Eye (tissue), 1 donor: Measurements from ENCODE around the gene ZNF468.
"Not testable (repeated sequence)": the region's sequence is repeated elsewhere in the genome, so short reads cannot be mapped to it uniquely, and the experiment has no call there.

Experiments
- DNase-seq: peaks from one replicate; pipeline ENCODE4 v3.0.0-alpha.2; 2015

ZNF468 gene

DNA sequence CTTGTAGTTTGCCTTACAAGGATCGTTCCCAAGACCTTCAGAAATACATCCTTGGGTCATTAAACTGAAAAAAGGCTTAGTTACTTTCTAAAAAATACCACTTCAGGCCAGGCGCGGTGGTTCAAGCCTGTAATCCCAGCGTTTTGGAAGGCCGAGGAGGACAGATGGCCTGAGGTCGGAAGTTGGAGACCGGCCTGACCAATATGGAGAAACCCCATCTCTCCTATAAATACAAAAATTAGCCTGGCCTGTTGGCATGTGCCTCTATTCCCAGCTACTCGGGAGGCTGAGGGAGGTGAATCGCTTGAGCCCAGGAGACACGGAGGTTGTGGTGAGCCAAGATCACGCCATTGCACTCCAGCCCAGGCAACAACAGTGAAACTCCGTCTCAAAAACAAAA lies 33.7 kb downstream of the ZNF468 start:
- no peak for DNase-seq

DNA sequence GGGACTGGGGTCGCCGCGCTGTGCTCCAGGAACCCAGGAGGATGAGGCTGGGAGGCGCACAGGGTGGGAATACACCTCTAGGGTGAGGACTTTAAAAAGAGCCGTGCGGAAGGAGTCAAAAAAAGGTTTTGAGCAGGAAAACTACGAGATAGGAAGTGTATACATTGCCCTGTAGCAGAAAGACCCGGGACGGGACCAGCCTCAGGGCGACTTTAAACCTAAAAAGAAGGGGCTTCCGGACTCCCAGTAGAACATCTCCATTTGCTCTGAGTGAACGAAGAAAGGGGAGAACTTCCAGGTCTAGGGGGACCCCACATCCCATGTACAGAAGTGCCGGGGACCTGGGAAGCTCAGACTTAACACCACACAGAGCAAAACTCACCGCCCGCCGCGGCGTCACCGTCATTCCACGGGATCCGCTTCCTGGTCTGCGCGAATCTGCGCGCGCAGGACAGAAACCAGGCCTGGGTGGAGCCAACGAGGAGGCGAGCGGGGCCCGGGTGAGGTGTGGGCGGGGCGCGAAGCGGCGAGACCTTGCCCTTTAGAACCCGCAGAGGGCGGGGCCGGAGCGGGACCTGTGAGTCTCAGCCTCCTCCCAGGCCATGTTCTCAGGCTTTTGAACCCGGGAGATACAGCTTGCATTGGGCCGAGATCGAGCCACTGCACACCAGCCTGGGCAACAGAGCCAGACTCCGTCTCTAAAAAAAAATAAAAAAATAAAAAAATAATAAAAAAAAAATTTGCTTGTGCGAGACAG lies 36.0 kb downstream of the ZNF468 start, which contains the start of gene ZNF28:
Gene ZNF28, minus strand, starts transcription at position 430 of the 757 bp plus-strand sequence. CDS start 3,675 bp downstream, outside the sequence.
- peak; percentile 86 for DNase-seq

DNA sequence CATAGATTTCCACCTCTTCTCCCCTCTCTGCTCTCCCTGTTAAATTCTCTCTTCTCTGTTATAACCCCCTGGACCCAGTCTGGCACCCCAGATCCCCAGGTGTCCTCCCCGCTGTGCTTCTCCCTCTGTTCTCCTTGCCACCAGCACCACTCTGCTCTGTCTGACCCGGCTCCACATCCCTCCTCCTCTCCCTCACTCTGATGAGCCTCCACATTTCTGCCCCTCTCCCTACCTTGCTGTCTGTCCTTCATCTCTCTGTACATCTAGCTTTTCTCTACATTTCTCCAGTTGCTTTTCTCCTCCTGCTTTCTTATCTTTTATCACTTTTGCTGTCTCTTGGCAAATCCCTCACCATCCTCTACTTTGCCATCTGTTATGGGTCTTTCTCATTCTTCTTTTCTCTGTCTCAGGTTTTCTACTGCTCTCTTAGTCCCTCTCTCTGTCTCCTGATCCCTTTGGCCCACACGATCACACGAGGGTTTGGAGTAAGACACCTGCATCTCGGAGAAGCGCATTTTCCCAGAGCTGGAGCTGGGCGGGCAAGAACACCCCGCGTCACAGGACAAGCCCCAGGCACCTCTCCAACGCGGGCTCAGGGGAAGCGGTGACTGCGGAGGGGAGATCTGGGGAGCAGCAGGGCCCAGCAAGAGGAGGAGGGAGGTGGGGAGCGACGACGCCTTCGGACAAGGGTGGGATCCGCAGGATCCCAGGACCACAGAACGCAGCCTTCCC lies 36.8 kb downstream of the ZNF468 start:
- DNase-seq: peak; percentile 47

DNA sequence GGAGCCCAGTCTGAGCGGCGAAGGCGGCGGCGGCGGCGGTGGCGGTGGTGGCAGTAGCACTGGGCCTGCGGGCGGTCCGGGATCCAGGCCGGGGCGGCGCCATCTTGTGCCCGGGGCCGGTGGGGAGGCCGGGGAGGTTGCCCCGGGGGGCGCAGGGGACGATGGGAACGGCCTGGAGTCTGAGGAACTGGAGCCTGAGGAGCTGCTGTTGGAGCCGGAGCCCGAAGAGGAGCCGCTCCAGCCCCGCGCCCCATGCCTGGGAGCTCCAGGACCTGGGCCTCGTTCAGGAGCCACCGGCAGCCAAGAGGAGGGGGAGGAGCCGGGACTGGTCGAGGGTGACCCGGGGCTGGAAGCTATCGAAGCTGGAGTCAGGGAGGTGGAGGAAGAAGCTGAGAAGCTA lies 47.6 kb downstream of the ZNF468 start:
- no peak for DNase-seq

DNA sequence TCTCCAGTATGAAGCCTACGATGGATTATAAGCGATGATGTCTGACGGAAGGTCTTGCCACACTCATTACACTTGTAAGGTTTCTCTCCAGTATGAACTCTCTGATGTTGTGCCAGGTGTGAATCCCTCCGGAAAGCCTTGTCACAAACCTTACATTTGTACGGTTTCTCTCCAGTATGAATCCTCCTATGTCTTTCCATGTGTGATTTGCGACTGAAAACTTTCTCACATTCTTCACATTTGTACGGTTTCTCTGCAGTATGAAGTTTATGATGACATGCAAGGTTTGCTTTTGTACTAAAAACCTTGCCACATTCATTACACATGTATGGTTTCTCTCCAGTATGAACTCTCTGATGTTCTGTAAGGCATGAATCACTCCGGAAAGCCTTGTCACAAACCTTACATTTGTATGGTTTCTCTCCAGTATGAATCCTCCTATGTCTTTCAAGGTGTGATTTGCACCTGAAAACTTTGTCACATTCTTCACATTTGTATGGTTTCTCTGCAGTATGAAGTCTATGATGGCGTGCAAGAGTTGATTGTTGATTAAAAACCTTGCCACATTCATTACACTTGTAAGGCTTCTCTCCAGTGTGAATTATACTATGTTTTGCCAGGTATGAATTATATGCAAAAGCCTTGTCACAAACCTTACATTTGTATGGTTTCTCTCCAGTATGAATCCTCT lies 57.3 kb downstream of the ZNF468 start:
- not testable (repeated sequence) for DNase-seq

DNA sequence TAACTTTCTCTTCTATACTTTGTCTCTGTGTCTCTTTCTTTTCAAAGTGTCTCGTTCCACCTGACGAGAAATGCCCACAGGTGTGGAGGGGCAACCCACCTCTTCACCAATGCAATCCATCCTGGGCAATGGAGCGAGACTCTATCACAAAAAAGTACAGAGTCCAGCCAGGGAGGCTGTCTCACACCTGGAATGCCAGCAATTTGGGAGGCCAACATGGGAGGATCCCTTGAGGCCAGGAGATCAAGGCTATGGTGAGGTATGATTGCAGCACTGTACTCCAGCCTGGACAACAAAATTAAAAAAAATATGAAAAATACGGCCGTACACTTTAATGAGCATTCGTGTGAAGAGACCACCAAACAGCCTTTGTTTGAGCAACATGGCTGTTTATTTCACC lies 68.0 kb downstream of the ZNF468 start:
- no peak for DNase-seq
